ENCODE results near the gene CIB1.

The CIB1 gene

DNA sequence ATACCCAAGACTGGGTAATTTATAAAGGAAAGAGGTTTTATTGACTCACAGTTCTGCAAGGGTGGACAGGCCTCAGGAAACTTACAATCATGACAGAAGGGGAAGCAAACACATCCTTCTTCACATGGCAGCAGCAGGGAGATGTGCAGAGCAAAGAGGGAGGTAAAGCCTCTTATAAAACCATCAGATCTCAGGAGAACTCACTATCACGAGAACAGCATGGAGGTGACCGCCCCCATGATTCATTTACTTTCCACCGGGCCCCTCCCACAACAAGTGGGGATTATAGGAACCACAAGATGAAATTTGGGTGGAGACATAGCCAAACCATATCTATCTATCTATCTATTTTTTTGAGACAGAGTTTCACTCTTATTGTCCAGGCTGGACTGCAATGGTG, 5.6 kb upstream of the CIB1 start:
- FAIRE-seq: no peak

DNA sequence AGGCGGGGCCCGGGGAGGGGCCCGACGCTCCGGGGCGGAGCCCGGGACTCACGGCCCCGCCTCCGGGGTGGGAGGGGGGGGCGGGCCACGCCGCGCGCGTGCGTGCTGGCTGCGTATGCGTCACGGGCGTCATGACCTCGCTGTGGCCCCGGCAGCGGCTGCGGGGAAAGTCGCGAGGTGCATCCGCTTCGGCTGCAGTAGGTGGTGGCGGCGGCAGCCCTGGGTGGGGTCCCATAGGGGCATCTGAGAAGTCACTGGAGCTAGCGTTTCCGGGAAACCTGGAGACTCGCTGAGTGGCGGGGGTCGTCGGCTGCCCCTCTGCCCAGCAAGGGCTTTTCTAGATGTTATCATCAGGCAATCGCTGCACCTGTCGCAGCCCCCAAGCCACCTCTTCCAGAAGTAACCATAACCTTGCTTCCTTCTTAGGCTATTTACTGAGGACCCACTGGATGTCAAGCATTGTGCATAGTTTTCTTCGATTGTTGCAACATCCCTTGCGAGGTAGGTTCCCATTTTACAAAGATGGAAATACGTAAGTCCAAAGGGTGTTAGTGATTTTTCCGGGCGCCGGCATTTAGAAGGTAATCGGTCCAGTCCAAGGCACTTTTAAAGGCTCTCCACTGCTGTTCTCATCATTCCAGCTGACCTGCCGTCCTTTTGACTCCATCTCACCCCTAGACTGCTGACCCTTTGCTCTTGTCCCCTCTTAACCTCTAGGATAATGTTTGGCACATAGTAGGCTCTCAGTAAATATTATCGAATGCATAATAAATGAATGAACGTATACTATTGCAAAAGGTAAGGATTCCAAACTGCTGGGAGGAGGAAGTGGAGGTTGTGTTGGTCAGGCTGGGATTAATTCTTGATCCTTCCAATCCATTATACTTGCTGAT, 601 bp upstream of the CIB1 start, which contains the start of gene GDPGP1:
Gene GDPGP1 (plus strand): TSS at position 114 of the 893 bp plus-strand sequence. CDS start 6,700 bp downstream, outside the sequence.
- no peak for FAIRE-seq

DNA sequence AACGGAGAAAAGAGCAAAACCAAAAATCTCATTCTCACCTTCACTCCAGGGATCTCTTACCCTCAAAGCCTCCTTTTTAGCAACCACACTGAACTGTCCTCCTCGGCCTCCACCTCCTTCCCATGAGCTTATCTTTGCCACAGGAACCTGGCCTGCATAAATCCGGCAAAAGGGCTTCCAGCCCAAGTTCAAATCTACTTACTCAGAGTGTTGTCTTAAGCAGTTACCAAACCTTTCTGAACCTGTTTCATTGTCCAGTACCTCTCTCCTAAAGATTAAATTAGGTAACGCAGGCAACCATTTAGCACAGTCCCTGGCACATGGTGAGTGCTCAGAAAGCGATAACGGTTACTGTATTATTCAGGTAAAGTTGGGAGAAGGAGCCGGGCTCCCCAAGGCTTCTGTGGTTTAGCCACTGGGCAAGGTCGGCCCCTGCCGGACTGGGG, 777 bp downstream of the CIB1 start:
- FAIRE-seq: no peak

DNA sequence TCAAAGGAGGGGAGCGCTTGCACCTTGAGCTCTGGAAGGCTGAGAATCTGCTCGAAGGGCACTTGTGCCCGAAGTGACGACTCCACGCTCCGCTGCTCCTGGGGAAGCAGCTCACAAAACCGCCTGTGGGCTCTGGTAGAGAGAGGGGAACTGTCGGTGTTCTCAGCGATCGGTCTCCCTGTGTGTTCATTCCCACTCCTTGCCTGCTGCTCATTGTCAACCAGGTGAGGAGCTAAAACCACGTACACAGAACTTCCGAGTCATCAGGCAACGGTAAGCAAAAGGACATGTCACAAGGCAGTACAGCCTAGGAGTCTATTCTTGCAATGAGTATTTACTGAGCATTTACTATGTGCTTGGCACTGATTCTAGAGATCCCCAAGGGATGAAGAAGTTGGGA, 1.5 kb downstream of the CIB1 start:
- FAIRE-seq: no peak

DNA sequence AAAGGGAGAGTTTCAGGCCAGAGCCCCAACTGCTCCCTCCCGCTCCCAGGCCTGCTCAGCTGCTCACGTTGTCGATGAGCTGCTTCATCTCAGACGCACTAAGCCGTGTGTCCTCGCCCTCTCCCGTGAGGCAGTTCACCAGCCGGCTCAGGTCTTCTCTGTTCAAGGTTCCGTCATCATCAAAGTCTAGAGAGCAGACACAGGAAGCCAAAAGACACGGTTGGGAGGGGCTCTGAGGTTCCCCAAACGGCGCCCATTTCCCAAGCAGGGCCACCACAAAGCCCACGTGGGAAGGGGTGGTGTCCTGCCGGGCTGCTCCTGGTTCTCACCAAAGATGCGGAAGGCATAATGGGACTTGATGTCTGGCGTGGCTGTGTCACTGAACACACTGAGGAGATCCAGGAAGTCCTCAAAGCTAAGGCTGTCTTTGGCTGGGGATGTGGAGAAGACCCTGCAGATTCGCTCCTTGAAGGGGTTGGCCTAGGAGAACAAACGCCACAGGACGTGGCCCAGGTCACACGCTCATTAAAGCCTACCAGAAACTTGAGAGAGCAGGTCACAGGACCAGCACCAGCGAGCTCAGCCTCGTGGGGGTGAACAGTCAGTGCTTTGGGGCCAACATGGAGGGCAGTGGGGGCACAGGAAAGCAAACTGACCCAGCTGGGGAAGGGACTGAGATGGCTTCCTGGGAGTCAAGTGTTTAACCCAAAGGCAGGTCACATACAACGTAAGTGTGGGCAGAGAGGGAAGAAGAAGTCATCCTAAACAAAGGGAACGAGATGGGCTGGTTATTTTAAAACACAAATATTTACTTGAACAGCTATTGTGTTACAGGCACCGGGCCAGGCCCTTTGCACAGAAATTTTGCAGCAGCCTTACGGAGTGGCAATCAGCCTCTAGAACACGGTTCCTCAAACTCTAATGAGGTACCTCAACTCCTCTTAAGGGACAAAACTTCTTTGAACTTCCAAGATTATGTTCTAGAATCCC, 2.4 kb downstream of the CIB1 start:
- FAIRE-seq: no peak

DNA sequence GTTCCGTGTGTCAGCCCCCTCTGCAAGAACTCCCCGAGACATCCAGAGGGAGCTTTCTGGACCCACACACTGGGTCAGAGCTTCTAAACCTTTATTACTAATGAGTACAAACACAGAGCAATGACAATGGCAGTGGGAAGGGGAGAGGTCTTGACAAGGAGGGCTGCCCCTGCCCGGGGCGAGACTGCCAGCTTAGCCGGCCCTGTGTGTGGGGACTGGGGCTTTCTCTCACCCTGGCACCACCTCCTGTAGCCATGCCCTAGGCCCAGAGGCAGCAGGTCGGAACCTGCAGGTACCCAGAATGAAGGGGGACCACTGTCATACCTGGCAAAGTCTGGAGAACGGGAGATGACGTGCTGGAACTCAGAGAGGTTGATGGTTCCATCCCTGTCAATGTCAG, 3.1 kb downstream of the CIB1 start:
- FAIRE-seq: no peak

DNA sequence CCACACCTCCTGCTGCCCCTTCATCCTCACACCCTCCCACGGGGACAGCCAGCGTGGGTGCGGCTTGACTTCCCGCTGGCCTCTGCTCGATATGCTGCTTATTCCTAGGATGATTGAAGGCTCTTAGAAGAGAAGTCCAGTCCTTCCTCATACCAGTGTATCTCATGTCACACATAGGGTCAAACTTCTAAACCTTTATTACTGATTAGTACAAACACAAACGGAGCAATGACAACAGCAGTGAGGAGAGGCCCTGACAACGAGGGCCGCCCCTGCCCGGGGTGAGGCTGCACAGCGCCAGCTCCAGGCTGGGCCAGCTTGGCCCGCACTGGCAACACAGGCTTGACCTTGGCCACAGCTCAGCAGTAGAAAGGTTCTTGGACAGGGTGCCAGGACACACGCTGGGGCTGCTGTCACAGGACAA, 3.7 kb downstream of the CIB1 start:
- no peak for FAIRE-seq

DNA sequence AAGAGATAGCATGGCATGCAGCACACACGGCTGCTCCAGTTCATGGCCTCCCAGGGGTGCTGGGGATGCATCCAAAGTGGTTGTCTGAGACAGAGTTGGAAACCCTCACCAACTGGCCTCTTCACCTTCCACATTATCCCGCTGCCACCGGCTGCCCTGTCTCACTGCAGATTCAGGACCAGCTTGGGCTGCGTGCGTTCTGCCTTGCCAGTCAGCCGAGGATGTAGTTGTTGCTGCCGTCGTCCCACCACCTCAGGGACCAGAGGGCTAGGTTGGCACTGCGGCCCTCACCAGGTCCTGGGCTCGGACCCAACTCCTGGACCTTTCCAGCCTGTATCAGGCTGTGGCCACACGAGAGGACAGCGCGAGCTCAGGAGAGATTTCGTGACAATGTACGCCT, 4.8 kb downstream of the CIB1 start:
- no peak for FAIRE-seq

DNA sequence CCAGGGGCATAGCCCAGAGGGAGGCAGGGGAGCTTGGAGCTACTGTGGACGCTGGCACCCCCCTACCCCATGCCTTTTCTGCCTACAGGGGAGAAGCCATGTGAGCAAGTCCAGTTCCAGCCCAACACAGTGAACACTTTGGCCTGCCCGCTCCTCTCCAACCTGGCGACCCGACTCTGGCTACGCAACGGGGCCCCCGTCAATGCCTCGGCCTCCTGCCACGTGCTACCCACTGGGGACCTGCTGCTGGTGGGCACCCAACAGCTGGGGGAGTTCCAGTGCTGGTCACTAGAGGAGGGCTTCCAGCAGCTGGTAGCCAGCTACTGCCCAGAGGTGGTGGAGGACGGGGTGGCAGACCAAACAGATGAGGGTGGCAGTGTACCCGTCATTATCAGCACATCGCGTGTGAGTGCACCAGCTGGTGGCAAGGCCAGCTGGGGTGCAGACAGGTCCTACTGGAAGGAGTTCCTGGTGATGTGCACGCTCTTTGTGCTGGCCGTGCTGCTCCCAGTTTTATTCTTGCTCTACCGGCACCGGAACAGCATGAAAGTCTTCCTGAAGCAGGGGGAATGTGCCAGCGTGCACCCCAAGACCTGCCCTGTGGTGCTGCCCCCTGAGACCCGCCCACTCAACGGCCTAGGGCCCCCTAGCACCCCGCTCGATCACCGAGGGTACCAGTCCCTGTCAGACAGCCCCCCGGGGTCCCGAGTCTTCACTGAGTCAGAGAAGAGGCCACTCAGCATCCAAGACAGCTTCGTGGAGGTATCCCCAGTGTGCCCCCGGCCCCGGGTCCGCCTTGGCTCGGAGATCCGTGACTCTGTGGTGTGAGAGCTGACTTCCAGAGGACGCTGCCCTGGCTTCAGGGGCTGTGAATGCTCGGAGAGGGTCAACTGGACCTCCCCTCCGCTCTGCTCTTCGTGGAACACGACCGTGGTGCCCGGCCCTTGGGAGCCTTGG, 5.6 kb downstream of the CIB1 start:
- FAIRE-seq: no peak

DNA sequence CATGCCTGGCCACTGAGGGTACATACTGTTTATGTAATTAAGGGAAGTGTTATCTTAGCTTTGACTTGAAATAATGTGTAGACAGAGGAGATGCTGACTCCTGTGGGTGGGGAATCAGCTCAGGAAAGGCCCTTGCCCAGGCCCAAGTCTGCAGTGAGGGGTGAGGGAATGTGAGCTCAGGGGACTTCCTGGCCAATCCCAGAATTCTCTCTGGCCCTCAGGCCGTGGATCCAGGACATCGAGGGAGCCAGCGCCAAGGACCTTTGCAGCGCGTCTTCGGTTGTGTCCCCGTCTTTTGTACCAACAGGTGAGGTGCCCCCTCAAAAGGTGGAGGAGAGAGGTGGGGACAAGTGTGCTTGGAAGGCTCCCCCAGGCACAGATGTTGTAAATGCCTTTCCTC, 6.4 kb downstream of the CIB1 start:
- FAIRE-seq: no peak

DNA sequence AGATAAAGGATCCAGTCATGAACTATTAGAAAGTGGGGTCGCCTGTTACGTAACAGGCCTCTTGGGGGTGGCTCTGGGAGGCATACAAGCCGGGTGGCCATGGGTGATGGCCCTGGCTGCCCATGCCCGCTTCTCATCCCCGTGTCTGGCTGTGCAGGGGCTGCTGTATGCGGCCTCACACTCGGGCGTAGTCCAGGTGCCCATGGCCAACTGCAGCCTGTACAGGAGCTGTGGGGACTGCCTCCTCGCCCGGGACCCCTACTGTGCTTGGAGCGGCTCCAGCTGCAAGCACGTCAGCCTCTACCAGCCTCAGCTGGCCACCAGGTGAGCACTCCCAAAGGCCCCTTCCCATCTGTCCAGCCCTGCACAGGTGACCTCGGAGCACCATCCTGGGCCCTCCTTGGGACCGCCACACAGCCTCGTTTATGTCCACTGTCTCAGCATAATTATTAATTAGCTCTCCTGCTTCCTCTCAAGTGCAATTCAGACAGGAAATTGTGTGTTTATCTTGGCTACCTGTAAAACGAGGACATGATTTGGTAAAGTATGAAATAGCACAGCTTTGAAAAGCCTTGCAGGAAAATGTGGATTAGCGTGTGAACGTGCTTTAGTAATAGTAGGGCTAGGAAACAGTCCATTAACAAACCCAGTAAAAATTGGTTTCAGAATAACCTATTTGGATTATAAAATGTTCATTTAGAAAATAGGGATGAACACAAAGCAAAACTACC, 8.1 kb downstream of the CIB1 start:
- no peak for FAIRE-seq

DNA sequence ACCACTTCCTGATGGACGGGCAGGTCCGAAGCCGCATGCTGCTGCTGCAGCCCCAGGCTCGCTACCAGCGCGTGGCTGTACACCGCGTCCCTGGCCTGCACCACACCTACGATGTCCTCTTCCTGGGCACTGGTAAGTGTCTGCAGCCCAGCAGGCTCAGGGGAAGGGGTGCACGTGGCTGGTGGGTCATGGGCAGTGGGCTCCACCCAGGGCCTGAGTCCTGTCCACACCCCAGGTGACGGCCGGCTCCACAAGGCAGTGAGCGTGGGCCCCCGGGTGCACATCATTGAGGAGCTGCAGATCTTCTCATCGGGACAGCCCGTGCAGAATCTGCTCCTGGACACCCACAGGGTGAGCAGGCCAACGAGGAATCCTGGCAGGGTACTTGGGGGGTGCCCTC, 8.7 kb downstream of the CIB1 start:
- no peak for FAIRE-seq

DNA sequence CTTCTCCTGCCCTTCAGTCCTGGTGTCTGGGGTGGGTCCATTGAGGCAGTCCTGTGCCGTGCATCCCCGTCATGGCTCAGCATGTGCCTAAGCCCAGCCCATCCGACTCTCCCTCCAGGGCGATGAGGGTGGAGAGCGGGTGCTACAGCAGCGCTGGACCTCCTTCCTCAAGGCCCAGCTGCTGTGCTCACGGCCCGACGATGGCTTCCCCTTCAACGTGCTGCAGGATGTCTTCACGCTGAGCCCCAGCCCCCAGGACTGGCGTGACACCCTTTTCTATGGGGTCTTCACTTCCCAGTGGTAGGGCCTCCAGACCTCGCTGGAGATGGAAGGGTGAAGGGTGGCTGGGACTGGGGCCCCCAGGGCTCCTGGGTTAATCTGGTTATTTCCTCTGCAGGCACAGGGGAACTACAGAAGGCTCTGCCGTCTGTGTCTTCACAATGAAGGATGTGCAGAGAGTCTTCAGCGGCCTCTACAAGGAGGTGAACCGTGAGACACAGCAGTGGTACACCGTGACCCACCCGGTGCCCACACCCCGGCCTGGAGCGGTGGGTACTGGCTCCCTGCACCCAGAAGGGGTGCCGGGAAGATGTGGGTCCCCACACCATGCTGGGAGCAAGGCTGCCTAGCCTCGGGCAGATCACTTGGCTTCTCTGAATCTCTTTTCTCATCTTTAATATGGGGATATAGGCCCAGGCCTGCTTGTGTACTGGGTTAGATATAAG, 10.1 kb downstream of the CIB1 start:
- no peak for FAIRE-seq

DNA sequence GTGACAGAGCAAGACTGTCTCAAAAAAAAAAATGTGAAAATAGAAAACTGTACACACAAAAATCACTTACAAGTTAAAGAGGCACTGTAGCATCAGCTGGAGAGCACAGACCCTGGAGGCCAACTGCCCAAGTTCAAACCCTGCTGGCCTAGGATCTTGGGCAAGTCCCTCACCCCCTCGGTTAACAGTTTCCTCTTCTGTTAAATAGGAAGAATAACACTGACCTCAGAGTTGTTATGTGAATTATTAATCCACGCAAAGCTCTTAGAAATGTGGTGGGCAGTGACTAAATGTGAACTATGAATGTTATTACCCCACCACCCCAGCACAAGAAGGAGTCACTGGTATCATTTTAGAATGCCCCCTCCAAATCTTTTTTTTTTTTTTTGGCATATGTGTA, 11.2 kb downstream of the CIB1 start:
- no peak for FAIRE-seq

DNA sequence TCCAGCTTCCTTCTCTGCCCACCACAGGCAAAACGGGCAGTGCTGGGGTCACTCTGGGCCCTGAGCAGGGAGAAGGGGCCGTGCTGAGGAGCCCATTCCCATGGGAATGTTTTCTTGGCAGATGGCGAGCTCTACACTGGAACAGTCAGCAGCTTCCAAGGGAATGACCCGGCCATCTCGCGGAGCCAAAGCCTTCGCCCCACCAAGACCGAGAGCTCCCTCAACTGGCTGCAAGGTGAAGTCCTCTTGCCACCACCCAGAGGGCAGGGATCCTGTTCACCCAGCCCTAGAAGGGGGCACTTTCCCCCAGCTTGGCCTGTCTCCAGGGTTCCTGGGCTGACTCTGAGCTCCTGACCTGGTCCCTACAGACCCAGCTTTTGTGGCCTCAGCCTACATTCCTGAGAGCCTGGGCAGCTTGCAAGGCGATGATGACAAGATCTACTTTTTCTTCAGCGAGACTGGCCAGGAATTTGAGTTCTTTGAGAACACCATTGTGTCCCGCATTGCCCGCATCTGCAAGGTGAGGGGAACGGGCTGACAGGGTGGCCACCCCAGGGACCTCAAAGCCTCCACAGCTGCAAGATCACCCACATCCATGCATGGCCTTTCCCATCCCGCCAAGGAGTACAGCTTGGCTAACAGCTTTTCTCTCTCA, 12.4 kb downstream of the CIB1 start:
- no peak for FAIRE-seq

DNA sequence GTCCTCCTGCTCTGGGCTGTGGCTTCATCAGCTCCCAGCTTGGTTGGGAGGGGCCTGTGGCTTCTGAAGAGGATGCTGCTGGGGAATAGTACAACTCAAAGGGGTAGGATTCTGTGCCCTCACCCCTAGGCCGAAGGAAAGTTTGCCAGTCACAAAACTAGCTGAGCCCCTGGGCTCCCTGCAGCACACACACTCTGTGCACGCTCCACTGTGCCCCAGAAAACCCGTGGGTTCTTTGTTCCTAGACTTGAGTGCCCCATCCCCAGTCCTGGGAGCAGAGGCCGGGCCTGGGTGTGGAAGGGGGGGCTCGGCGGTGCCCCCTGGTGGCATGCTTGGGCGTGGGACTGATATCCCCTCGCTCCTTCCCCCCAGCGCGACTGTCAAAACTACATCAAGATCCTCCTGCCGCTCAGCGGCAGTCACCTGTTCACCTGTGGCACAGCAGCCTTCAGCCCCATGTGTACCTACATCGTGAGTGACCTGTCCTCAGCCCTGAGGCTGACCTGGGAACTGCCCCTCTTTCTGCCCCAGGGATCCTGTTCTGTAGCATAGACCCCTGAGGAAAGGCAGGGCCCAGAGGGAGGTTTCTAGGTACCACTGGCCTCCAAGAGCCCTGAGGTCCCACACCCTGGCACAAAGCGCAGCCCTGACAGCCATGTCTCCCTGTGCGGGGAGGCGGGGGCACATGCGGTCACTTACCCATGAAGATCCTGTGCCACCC, 14.2 kb downstream of the CIB1 start:
- FAIRE-seq: no peak

DNA sequence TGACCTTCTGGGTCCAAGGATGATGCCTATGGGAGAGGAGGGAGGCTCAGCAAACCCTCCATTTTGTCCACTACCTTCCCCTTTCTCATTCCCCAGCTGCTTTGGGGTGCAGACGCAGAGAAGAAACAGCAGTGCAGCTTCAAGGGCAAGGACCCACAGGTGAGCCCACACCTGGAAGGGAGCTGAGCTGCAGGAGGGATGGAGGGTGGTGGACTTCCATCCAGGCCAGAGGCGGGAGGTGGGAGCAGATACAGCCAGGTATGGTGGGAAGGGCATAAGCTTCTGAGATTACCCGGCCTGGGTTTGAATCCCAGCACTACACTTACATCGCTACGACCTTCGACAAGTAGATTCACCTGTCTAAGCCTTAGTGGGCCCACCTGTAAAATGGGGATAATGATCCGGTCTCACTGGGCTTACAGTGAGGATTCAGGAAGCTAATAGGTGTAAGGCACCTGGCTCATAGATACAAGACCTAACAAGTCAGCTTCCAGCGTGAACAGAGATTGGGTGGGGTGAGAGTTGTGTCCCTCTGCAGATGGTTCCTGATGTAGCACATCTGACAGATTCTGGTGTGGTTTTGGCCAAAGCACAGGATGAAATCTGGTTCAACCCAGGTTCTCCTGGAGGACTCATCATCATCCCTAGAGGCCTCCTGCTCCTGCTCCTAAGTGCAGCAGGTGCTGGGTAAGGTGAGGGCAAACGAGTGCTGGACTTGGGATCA, 15.9 kb downstream of the CIB1 start:
- FAIRE-seq: no peak

DNA sequence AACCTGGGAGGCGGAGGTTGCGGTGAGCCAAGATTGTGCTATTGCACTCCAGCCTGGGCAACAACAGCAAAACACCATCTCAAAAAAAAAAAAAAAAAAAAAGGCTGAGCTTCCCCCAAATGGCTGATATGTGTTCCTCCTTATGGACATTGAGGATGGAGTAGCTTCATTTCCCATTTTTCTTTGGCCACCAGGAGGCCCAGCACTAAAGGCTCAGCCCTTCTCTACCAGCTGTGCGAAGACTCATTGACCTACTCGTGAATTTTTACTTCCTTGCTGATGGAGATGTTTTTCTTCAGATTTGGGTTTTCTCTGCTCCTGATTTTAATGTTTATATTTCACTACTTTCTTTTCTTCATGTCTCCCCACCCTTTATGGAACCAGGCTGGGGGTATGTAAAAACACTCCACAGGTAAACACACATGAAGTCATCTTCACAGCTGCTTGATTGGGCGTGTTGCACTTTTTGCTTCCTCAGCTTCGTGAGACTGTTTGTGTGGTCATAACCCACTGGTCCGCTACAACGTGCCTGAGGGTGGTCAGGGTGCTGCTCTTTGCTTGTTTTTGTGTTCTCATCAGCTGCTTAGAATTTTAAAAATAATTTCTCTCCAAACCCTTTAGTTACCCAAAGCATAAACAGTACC, 19.1 kb downstream of the CIB1 start:
- no peak for FAIRE-seq
